HL-60 (cell line): ENCODE results near the gene MRGPRG.

Experiments
- DNase-seq, 2 experiments: peaks; one replicate each; pipeline ENCODE4 v3.0.0-alpha.2; 2010 to 2020; ENCODE audit warnings: low read depth in 1 of 2, low spot score in 1 of 2
- H3K27ac ChIP-seq: fragments of 250-450 bp; sonication (Bioruptor Pico); replicated peaks from 2 replicates; pipeline ENCODE4 v1.5.1; 2020; ENCODE audit warnings: mild to moderate bottlenecking, moderate library complexity
- H3K27me3 ChIP-seq: fragments of 250-450 bp; sonication (Bioruptor Pico); 2 replicates; pipeline ENCODE4 v1.5.1; 2021; ENCODE audit warnings: mild to moderate bottlenecking, moderate library complexity; ENCODE audit not compliant: insufficient read depth, poor library complexity, severe bottlenecking
- H3K4me3 ChIP-seq: replicated peaks from 2 replicates; pipeline ENCODE4 v1.5.1; 2011; ENCODE audit warnings: mild to moderate bottlenecking, control low read depth, low read length; ENCODE audit not compliant: insufficient read depth
- GABPA ChIP-seq: IDR thresholded peaks from 2 replicates; pipeline ENCODE4 v1.6.1; 2012; ENCODE audit warnings: low read depth
- POLR2AphosphoS5 ChIP-seq: IDR thresholded peaks from 2 replicates; pipeline ENCODE4 v1.6.1; 2012; ENCODE audit warnings: low read depth
- SPI1 ChIP-seq: IDR thresholded peaks from 2 replicates; pipeline ENCODE4 v1.6.1; 2012; ENCODE audit warnings: low read depth, mild to moderate bottlenecking, borderline replicate concordance
- TF ChIP-seq, protein P1 (sequence below): IDR thresholded peaks from 2 replicates; pipeline ENCODE4 v1.6.1; 2012; ENCODE audit warnings: low read depth; ENCODE audit not compliant: insufficient replicate concordance
- TF ChIP-seq, protein P2 (sequence below): IDR thresholded peaks from one replicate; pipeline ENCODE4 v1.5.1; 2011; ENCODE audit warnings: low read length, control low read depth, inconsistent platforms; ENCODE audit not compliant: insufficient read depth

MRGPRG gene

DNA sequence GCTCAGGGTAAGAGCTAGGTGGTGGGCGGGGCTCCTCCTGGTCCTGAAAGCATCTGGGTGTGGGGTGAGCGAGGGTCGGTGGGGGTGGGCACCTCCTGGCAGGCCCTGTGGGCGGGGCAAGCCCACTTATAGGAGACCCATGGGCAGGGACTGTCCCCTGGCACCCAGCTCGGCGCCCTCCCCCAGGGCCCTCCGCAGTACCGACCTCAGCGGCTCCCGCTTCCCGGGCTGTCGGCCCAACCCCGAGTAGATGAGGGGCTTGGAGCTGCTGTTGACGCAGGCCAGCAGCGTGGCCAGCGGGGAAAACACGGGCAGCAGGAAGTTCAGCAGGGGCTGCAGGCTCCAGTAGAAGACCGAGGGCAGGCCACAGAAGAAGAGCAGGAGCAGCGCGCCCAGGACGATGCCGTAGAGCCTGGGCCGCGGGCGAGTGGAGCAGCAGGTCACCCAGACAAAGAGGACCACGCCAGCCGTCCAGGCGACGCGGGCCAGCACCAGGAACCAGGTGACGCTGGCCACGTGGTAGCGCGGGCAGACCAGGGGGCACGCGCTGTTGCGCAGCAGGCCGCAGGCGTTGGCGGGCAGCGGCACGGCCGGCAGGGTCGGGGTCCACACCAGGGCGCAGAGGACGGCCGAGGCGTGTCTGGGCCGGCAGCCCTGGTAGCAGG is 663 bp downstream of the MRGPRG start:
- TF ChIP-seq POLR2AphosphoS5, result no peak
- TF ChIP-seq, protein P1, sequence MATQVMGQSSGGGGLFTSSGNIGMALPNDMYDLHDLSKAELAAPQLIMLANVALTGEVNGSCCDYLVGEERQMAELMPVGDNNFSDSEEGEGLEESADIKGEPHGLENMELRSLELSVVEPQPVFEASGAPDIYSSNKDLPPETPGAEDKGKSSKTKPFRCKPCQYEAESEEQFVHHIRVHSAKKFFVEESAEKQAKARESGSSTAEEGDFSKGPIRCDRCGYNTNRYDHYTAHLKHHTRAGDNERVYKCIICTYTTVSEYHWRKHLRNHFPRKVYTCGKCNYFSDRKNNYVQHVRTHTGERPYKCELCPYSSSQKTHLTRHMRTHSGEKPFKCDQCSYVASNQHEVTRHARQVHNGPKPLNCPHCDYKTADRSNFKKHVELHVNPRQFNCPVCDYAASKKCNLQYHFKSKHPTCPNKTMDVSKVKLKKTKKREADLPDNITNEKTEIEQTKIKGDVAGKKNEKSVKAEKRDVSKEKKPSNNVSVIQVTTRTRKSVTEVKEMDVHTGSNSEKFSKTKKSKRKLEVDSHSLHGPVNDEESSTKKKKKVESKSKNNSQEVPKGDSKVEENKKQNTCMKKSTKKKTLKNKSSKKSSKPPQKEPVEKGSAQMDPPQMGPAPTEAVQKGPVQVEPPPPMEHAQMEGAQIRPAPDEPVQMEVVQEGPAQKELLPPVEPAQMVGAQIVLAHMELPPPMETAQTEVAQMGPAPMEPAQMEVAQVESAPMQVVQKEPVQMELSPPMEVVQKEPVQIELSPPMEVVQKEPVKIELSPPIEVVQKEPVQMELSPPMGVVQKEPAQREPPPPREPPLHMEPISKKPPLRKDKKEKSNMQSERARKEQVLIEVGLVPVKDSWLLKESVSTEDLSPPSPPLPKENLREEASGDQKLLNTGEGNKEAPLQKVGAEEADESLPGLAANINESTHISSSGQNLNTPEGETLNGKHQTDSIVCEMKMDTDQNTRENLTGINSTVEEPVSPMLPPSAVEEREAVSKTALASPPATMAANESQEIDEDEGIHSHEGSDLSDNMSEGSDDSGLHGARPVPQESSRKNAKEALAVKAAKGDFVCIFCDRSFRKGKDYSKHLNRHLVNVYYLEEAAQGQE, result no peak
- TF ChIP-seq SPI1, result no peak
- TF ChIP-seq, protein P2, sequence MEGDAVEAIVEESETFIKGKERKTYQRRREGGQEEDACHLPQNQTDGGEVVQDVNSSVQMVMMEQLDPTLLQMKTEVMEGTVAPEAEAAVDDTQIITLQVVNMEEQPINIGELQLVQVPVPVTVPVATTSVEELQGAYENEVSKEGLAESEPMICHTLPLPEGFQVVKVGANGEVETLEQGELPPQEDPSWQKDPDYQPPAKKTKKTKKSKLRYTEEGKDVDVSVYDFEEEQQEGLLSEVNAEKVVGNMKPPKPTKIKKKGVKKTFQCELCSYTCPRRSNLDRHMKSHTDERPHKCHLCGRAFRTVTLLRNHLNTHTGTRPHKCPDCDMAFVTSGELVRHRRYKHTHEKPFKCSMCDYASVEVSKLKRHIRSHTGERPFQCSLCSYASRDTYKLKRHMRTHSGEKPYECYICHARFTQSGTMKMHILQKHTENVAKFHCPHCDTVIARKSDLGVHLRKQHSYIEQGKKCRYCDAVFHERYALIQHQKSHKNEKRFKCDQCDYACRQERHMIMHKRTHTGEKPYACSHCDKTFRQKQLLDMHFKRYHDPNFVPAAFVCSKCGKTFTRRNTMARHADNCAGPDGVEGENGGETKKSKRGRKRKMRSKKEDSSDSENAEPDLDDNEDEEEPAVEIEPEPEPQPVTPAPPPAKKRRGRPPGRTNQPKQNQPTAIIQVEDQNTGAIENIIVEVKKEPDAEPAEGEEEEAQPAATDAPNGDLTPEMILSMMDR, result no peak
- no peak for TF ChIP-seq GABPA
- DNase-seq, result no peak
- peaks cover 2% of the 10 kb centered on the region for H3K27me3 ChIP-seq

DNA sequence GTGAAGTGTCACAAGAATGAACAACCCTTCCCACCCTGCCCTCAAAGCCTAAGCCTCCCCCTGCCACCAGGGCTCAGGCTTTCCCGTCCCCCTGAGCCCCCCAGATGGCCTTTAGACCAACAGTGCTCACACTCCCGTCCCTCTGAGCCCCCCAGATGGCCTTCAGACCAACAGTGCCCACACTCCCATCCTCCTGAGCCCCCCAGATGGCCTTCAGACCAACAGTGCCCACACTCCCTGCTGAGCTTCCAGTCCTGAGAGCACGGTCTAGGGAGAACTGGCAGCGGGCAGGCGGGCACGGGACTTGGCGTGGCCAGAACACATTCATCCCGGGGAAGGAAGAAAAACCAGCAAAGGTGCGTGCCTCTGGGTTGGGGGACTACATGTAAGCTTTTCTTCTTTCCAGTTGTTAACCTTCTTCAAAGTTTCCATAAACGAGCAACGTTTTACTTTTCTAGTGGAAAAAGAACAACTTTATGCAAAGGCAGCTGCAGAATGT is 2.5 kb downstream of the MRGPRG start:
- Histone ChIP-seq H3K27me3 (peaks cover 2% of the 10 kb centered on the region), H3K27ac (no peak overlapping the region), H3K4me3 (no peak overlapping the region)
- TF ChIP-seq, protein P1, result no peak
- TF ChIP-seq GABPA, result no peak
- no peak for DNase-seq

More for the DNA sequence above, 663 bp downstream of the MRGPRG start:
- Histone ChIP-seq H3K27ac (no peak overlapping the region), H3K4me3 (no peak overlapping the region)

DNA sequence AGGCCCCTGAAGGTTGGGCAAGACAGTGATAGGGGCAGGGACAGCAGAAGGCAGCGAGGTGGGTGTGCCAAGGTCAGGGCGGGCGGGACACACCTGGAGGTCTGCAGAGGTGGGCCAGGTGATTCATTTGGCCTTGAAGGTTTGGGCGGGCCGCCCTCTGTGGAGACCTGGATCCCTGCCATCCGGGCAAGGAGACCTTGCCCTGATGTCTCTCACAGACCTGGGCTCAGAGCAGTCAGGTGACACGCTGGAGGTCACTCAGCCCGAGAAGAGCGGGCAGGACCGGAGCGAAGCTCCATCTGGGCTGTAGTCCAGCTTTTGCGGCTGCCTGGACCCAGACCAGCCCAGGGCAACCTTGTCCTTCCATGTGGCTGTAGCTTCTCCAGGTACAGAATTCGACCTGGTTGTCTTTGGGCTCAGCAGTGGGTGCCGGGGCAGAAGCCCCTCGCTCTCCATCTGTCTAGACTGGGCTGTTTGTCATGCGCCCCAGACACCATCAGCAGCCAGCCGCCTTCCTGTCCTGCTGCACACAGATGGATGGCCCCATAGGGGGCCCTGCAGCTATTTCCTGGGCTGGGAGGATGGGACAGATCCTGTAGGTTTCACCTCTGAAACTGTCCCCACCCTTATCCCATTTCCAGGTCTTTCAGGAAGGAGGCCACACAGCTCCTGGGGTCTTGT is 3.1 kb downstream of the MRGPRG start:
- peaks cover 2% of the 10 kb centered on the region for H3K27me3 ChIP-seq
- no peak for DNase-seq
- TF ChIP-seq SPI1 (no peak), POLR2AphosphoS5 (no peak), GABPA (no peak)
- TF ChIP-seq, protein P1, result no peak
- TF ChIP-seq, protein P2, result no peak
- H3K4me3 ChIP-seq, result no peak overlapping the region
- H3K27ac ChIP-seq, result no peak overlapping the region
